ENCODE data around the gene TOP2A. TPM values are rescaled to one million over a fixed set of nuclear protein-coding genes. Genes with fewer than 3 reads are reported as not detected.
"Not testable (repeated sequence)": the region's sequence is repeated elsewhere in the genome, so short reads cannot be mapped to it uniquely, and the experiment has no call there.

The TOP2A gene
- total RNA-seq, 2 donors from 2014 or later: 0.81 to 8.5 TPM

DNA sequence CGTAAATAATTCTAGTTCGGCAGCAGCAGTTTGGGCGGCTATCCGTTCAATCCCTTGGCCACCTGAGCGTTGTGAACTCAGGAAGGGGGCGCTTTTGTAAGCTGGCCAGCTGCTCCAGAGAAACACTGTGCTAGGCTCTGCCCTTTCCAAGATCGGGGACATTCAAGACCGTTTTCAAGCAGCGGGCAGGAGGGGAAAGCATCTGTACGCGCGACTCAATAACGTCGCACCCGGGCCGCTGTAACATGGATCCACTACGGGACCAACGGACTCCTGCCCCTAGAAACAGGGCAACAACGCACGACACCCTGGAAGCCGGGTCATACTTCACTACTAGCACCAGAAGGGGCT, 463 bp downstream of the TOP2A start:
- H3K4me1 ChIP-seq (ENCODE audit: control insufficient read depth in 1 of 2, low read depth in 2 of 2): peaks cover 0 to 7% of the 10 kb centered on the region in 2 donors
- H3K27ac ChIP-seq: no peak overlapping the region
- TF ChIP-seq, protein P1, sequence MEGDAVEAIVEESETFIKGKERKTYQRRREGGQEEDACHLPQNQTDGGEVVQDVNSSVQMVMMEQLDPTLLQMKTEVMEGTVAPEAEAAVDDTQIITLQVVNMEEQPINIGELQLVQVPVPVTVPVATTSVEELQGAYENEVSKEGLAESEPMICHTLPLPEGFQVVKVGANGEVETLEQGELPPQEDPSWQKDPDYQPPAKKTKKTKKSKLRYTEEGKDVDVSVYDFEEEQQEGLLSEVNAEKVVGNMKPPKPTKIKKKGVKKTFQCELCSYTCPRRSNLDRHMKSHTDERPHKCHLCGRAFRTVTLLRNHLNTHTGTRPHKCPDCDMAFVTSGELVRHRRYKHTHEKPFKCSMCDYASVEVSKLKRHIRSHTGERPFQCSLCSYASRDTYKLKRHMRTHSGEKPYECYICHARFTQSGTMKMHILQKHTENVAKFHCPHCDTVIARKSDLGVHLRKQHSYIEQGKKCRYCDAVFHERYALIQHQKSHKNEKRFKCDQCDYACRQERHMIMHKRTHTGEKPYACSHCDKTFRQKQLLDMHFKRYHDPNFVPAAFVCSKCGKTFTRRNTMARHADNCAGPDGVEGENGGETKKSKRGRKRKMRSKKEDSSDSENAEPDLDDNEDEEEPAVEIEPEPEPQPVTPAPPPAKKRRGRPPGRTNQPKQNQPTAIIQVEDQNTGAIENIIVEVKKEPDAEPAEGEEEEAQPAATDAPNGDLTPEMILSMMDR (IDR thresholded peaks at IDR 0.05): no peak
- H3K4me3 ChIP-seq: peak overlapping the region; percentile 76
- no peaks in the 10 kb centered on the region for H3K9me3 ChIP-seq
- H3K36me3 ChIP-seq: no peaks in the 10 kb centered on the region
- no peaks in the 10 kb centered on the region for H3K27me3 ChIP-seq (replicated peaks; ENCODE audit: insufficient read depth)
- DNase-seq (ENCODE audit: low spot score): no peak
- no peak for ATAC-seq (ENCODE audit: insufficient number of reproducible peaks, low FRiP score, low read depth)

DNA sequence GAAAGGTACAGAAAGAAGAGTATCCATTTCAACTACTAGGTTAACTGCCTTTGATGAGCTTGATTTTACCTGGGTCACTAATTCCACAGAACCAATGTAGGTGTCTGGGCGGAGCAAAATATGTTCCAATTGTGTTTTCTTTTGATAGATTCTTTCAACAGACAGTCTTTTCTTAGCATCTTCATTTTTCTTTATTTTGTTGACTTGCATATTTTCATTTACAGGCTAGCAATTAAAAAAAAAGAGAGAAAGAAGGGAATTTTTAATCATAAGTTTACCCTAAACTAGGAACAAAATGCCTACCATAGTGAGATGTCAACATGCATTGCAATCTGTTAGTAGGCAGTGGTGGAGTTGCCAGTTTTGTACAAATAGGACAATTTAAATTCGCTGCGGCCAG, 1.0 kb downstream of the TOP2A start:
- no peaks in the 10 kb centered on the region for H3K9me3 ChIP-seq
- ATAC-seq (ENCODE audit: insufficient number of reproducible peaks, low FRiP score, low read depth) (no peak), DNase-seq (ENCODE audit: low spot score) (no peak)
- H3K4me1 ChIP-seq (ENCODE audit: control insufficient read depth in 1 of 2, low read depth in 2 of 2): peaks cover 0 to 7% of the 10 kb centered on the region in 2 donors
- H3K4me3 ChIP-seq: no peak overlapping the region
- H3K27me3 ChIP-seq (replicated peaks; ENCODE audit: insufficient read depth): no peaks in the 10 kb centered on the region
- no peak overlapping the region for H3K27ac ChIP-seq
- H3K36me3 ChIP-seq: no peaks in the 10 kb centered on the region
- TF ChIP-seq, protein P1 (IDR thresholded peaks at IDR 0.05): no peak

DNA sequence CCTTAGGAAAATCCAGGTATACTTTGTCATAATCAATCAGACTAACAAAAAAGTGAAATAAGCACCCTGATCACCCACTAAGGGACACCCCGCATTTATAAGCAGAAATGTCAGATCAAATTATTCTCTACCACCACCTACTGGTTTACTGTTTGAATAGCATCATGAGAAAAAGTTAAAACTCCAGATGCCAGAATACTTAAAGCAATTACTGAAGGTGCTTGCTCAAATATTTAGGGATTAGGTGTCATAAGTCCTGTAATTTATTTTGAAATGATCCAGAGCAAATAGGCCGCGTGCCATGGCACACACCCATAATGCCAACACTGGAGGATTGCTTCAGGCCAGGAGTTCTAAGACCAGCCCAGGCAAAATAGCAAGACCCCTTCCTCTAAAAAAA, 2.3 kb downstream of the TOP2A start:
- Histone ChIP-seq H3K9me3 (no peaks in the 10 kb centered on the region), H3K27ac (no peak overlapping the region), H3K27me3 (replicated peaks; ENCODE audit: insufficient read depth) (no peaks in the 10 kb centered on the region), H3K36me3 (no peaks in the 10 kb centered on the region), H3K4me3 (no peak overlapping the region), H3K4me1 (ENCODE audit: control insufficient read depth in 1 of 2, low read depth in 2 of 2) (peaks cover 0 to 7% of the 10 kb centered on the region in 2 donors)
- DNase-seq (ENCODE audit: low spot score): no peak
- ATAC-seq (ENCODE audit: insufficient number of reproducible peaks, low FRiP score, low read depth): no peak
- TF ChIP-seq, protein P1 (IDR thresholded peaks at IDR 0.05): peak; percentile 60

DNA sequence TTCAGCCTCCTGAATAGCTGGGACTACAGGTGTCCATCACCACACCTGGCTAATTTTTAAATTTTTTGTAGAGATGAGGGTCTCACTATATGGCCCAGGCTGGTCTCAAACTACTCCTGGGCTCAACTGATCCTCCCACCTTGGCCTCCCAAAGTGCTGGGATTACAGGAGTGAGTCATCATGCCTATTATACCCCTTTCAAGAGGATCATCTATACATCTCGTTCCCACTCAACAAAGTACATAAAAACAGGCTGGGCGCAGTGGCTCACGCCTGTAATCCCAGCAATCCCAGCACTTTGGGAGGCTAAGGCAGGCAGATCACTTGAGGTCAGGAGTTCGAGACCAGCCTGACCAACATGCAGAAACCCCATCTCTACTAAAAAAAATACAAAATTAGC, 3.4 kb downstream of the TOP2A start:
- not testable (repeated sequence) for H3K4me1 ChIP-seq (ENCODE audit: control insufficient read depth in 1 of 2, low read depth in 2 of 2); H3K9me3 ChIP-seq; DNase-seq (ENCODE audit: low spot score); H3K4me3 ChIP-seq; H3K27me3 ChIP-seq (replicated peaks; ENCODE audit: insufficient read depth); H3K36me3 ChIP-seq; ATAC-seq (ENCODE audit: insufficient number of reproducible peaks, low FRiP score, low read depth); H3K27ac ChIP-seq

DNA sequence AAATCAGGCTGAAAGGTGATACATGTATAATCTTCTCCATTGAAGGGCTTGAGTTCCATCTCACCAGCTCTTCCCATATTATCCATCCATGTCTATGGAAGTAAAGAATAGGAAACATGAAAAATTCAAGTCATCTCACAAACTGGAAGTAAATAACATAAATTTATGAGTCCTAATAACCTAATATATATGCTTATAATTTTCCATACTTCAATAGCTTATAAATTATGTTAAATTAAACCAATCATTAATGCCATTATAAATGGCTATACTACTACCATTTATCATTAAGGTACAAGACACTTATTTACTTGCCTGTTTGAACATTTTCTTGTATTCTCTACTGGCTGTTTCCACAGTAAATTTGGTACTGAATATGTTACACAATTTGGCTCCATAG, 4.8 kb downstream of the TOP2A start:
- Histone ChIP-seq H3K27ac (no peak overlapping the region), H3K4me3 (no peak overlapping the region), H3K9me3 (no peaks in the 10 kb centered on the region), H3K27me3 (replicated peaks; ENCODE audit: insufficient read depth) (no peaks in the 10 kb centered on the region), H3K36me3 (no peaks in the 10 kb centered on the region), H3K4me1 (ENCODE audit: control insufficient read depth in 1 of 2, low read depth in 2 of 2) (peaks cover 0 to 7% of the 10 kb centered on the region in 2 donors)
- TF ChIP-seq, protein P1 (IDR thresholded peaks at IDR 0.05): no peak
- ATAC-seq (ENCODE audit: insufficient number of reproducible peaks, low FRiP score, low read depth): no peak
- no peak for DNase-seq (ENCODE audit: low spot score)

DNA sequence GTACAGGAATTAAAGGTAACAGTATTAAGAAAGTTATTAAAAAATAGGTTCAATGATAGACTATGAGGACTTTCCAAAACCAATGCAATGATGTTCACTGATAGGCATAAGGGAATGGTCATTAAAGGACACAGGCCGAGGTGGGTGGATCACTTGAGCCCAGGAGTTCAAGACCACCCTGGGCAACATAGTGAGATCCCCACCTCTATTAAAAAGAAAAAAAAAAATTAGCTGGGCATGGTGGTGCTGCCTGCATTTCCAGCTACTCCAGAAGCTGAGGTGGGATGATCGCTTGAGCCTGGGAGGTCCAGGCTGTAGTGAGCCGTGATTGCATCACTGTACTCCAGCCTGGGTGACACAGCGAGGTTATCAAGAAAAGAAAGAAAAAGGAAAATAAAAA, 5.9 kb downstream of the TOP2A start:
- ATAC-seq (ENCODE audit: insufficient number of reproducible peaks, low FRiP score, low read depth) (no peak), DNase-seq (ENCODE audit: low spot score) (no peak)
- Histone ChIP-seq H3K27me3 (replicated peaks; ENCODE audit: insufficient read depth) (no peaks in the 10 kb centered on the region), H3K9me3 (no peaks in the 10 kb centered on the region), H3K4me1 (ENCODE audit: control insufficient read depth in 1 of 2, low read depth in 2 of 2) (no peaks in the 10 kb centered on the region), H3K27ac (no peak overlapping the region), H3K36me3 (no peaks in the 10 kb centered on the region), H3K4me3 (no peak overlapping the region)
- TF ChIP-seq, protein P1 (IDR thresholded peaks at IDR 0.05): no peak

Measured in thoracic aorta (tissue), 2 donors.